GM12878 (cell line): ENCODE results near the gene SLC47A2. TPM values are rescaled to one million over a fixed set of nuclear protein-coding genes. Genes with fewer than 3 reads are reported as not detected.

Experiments
- ATAC-seq: fragments of 200-7000 bp; cut with Tn5 transposase; 3 replicates; pipeline ENCODE4 v1.9.1; 2020; ENCODE audit warnings: mild to moderate bottlenecking, moderate library complexity
- BruUV-seq: library from RNA; stranded (reverse); fragments of 400-500 nt; replicated peaks from 2 replicates; lab custom pipeline; 2021; lab: Mats Ljungman, UMichigan
- CTCF ChIA-PET: fragments of 300-600 bp; sonication (Branson Sonifier 250); formaldehyde crosslinking; extraction: SDS; loops from one replicate; lab custom pipeline; 2021; ENCODE audit warnings: inconsistent platforms; lab: Yijun Ruan, JAX
- POLR2A ChIA-PET: fragments of 350-600 bp; formaldehyde crosslinking; extraction: SDS; loops from one replicate; lab custom pipeline; 2021; ENCODE audit warnings: inconsistent platforms; lab: Charles Lee
- RAD21 ChIA-PET: fragments of 300-600 bp; sonication (Branson Sonifier 250); formaldehyde crosslinking; loops from one replicate; lab custom pipeline; 2023; ENCODE audit warnings: antibody characterized with exemption; ENCODE audit not compliant: unreplicated experiment; lab: Charles Lee
- SMC1A ChIA-PET: fragments of 300-600 bp; sonication (Branson Sonifier 250); formaldehyde crosslinking; loops from one replicate; lab custom pipeline; 2023; ENCODE audit not compliant: unreplicated experiment, uncharacterized antibody; lab: Charles Lee
- DNase-seq: peaks from one replicate; pipeline ENCODE4 v3.0.0-alpha.2; 2011; ENCODE audit warnings: low read depth, low spot score
- FAIRE-seq: peaks from 3 replicates; lab custom pipeline; 2011; peaks lifted over from hg19 to GRCh38; lab: Jason Lieb, UNC
- H2AFZ ChIP-seq: 2 replicates; pipeline ENCODE4 v1.6.0; 2011; ENCODE audit warnings: low read depth, low read length, control low read depth; ENCODE audit not compliant: control insufficient read depth
- H3K27ac ChIP-seq: 2 replicates; pipeline ENCODE4 v1.5.1; 2011; ENCODE audit warnings: control low read depth; ENCODE audit not compliant: control insufficient read depth, insufficient read depth
- H3K27me3 ChIP-seq, 2 experiments: replicated peaks in 1 of 2; 2 replicates each; pipeline versions ENCODE4 v1.6.0 to v1.6.1; 2011; ENCODE audit warnings: low read length in 1 of 2; ENCODE audit not compliant: control insufficient read depth in 2 of 2, insufficient read depth in 2 of 2
- H3K36me3 ChIP-seq, 2 experiments: 2 replicates each; pipeline ENCODE4 v1.5.1; 2011; ENCODE audit warnings: low read length in 1 of 2; ENCODE audit not compliant: control insufficient read depth in 2 of 2, insufficient read depth in 2 of 2
- H3K4me1 ChIP-seq: 2 replicates; pipeline ENCODE4 v1.6.1; 2011; ENCODE audit warnings: mild to moderate bottlenecking, low read length, moderate library complexity, mixed read lengths; ENCODE audit not compliant: control insufficient read depth, insufficient read depth
- H3K4me2 ChIP-seq: 2 replicates; pipeline ENCODE4 v1.6.0; 2011; ENCODE audit warnings: control low read depth; ENCODE audit not compliant: control insufficient read depth, insufficient read depth
- H3K4me3 ChIP-seq: fragments of 200-600 bp; sonication (generic); 2 replicates; pipeline ENCODE4 v1.5.1; 2016
- H3K79me2 ChIP-seq: 2 replicates; pipeline ENCODE4 v1.6.0; 2011; ENCODE audit warnings: low read length; ENCODE audit not compliant: control insufficient read depth, insufficient read depth
- H3K9ac ChIP-seq: 2 replicates; pipeline ENCODE4 v1.8.0; 2011; ENCODE audit warnings: low read length, control low read depth, mixed read lengths; ENCODE audit not compliant: control insufficient read depth, insufficient read depth
- H3K9me3 ChIP-seq: replicated peaks from 3 replicates; pipeline ENCODE4 v1.5.1; 2011; ENCODE audit warnings: mild to moderate bottlenecking, low read length; ENCODE audit not compliant: control insufficient read depth, insufficient read depth
- H4K20me1 ChIP-seq: 2 replicates; pipeline ENCODE4 v1.6.0; 2011; ENCODE audit not compliant: control insufficient read depth, insufficient read depth
- BHLHE40 ChIP-seq, 2 experiments: fragments of 450-650 bp in 1 of 2; IDR thresholded peaks; 2 replicates each; pipeline ENCODE4 v1.6.1; 2011 to 2017; ENCODE audit warnings: low read depth in 2 of 2, borderline replicate concordance in 1 of 2, improper control_type of control experiment in 1 of 2, low read length in 1 of 2, mild to moderate bottlenecking in 1 of 2
- CREM ChIP-seq: IDR thresholded peaks from 2 replicates; pipeline ENCODE4 v1.6.1; 2014; ENCODE audit warnings: antibody characterized with exemption, low read depth
- MEF2B ChIP-seq: fragments of 450-650 bp; IDR thresholded peaks from 2 replicates; pipeline ENCODE4 v1.6.1; 2018; ENCODE audit warnings: mild to moderate bottlenecking, moderate library complexity; ENCODE audit not compliant: partially characterized antibody, poor library complexity, severe bottlenecking
- MTA2 ChIP-seq: fragments of 450-650 bp; IDR thresholded peaks from 2 replicates; pipeline ENCODE4 v1.6.1; 2016; ENCODE audit warnings: low read depth, mild to moderate bottlenecking, moderate library complexity
- NFYA ChIP-seq: IDR thresholded peaks from 2 replicates; pipeline ENCODE4 v1.6.1; 2011; ENCODE audit warnings: low read depth, mild to moderate bottlenecking, low read length, improper control_type of control experiment, borderline replicate concordance
- RB1 ChIP-seq: fragments of 450-650 bp; formaldehyde crosslinking; IDR thresholded peaks from 2 replicates; pipeline ENCODE4 v1.6.1; 2017; ENCODE audit warnings: mild to moderate bottlenecking, borderline replicate concordance
- YY1 ChIP-seq: IDR thresholded peaks from 2 replicates; pipeline ENCODE4 v1.6.1; 2011; ENCODE audit warnings: low read depth, mild to moderate bottlenecking, low read length
- WGBS: methylation state at CpG from one replicate; pipeline ENCODE4 v1.1.6; 2016; ENCODE audit warnings: low lambda C conversion rate; ENCODE audit not compliant: insufficient replicate concordance, insufficient coverage; ENCODE audit errors: missing lambda C conversion rate; 5-methylcytosine and 5-hydroxymethylcytosine counted together
- in situ Hi-C: fragments of 300-500 bp; cut with MboI; formaldehyde crosslinking; loops from 9 replicates; pipeline ENCODE4 v1.14.3; 2018; ENCODE audit warnings: mixed read lengths
- intact Hi-C: fragments of 100-400 bp; cut with micrococcal nuclease; formaldehyde crosslinking; loops from one replicate; pipeline ENCODE4 v1.14.2; 2022; ENCODE audit not compliant: unreplicated experiment
- polyA plus RNA-seq, 11 experiments: library from polyadenylated mRNA; depleted of rRNA in 4 of 11; unstranded in 6 of 11; stranded (reverse) in 5 of 11; fragments of >200 nt; fragmentation: Nextera tagmentation in 4 of 11; fragmentation: Illumina TruSeq in 1 of 11; extraction: Ambion mirVana in 4 of 11; extraction: Trizol in 1 of 11; gene quantifications; 1 replicate in 1 of 11; 2 replicates in 10 of 11; pipeline versions ENCODE4 v1.2.1 to v1.2.3, GENCODE V29; 2011 to 2016; ENCODE audit warnings: inconsistent platforms in 2 of 11, missing spikeins in 2 of 11, low read depth in 1 of 11
- total RNA-seq, 4 experiments: library from RNA; depleted of rRNA in 3 of 4; stranded (reverse); fragments of >200 nt in 3 of 4; fragmentation: Illumina TruSeq in 1 of 4; extraction: Trizol in 1 of 4; gene quantifications; 2 replicates each; pipeline versions ENCODE4 v1.2.1 to v1.2.3, GENCODE V29; 2013 to 2021
- TF ChIP-seq, protein P1 (sequence below): fragments of 450-650 bp; formaldehyde crosslinking; IDR thresholded peaks from 2 replicates; pipeline ENCODE4 v1.5.0; 2022; ENCODE audit warnings: mild to moderate bottlenecking, missing genetic modification characterization
- TF ChIP-seq, protein P2 (sequence below): fragments of 450-650 bp; IDR thresholded peaks from 2 replicates; pipeline ENCODE4 v1.6.1; 2016; ENCODE audit warnings: mild to moderate bottlenecking, moderate library complexity, borderline replicate concordance

SLC47A2 gene
- total and polyA plus RNA-seq, 10 of the 15 experiments (the other 5 are each of a cell fraction or from before 2014, with no cell fraction given) = not detected

DNA sequence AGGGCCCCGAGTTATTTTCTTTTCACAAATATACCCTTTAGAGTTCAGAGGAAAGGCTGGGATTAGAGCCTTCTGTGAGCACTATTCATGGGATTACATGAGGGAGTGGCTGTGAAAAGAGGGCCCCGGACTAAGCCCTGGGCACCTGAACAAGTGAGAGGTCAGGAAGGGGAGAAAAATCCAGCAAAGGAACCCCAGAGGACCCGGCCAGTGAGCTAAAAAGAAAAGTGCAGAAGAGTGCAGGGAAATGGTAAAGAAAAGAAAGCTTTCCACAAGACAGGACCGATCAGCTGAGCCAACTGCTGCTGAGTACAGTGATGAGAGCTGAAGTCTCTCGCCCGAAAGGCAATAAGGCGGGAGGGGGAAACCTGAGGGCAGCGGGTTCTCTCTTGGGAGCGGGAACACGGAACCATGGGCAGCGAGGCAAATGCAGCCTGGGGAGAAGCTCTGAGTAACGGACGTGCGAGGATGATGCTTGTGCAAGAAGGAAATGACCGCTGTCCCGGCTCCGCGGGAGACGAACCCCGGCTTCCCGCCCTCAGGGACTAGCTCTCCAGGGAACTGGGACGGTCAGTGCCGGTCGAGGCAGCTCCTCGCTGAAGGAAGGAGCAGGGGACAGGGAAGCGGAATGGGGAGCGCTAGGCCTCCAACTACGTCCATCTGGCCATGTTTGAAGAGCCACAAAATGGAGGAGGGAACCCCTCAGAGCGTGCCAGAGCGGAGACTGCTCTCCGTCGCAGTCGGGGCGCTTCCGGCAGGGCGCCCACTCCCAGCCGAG lies 68.5 kb downstream of the SLC47A2 start:
- Histone ChIP-seq H3K27me3 (no peaks in the 10 kb centered on the region), H2AFZ (peak overlapping the region; percentile 97), H3K9ac (peak overlapping the region; percentile 71), H3K4me3 (peak overlapping the region; percentile 65), H3K36me3 (no peaks in the 10 kb centered on the region), H3K4me1 (peaks cover 8% of the 10 kb centered on the region; the same call in 1 of the 2 replicates), H3K27ac (peak overlapping the region; percentile 74), H4K20me1 (no peaks in the 10 kb centered on the region), H3K4me2 (peak overlapping the region; percentile 96), H3K9me3 (no peaks in the 10 kb centered on the region; the same call in 2 of the 3 replicates), H3K79me2 (peaks cover 8% of the 10 kb centered on the region)
- DNase-seq = peak; percentile 9
- ChIA-PET CTCF (interaction anchor here (0.6 to 2.9 kb wide), 15 partner anchors 12 to 467 kb away, joined by 3 to 19 read pairs (median 4); partner anchors contain the start of gene B9D1), RAD21 (interaction anchor here (0.9 to 1.7 kb wide), 5 partner anchors 17 to 285 kb away, joined by 3 to 6 read pairs (median 4); partner anchors contain the start of genes B9D1 and MAPK7), POLR2A (interaction anchor here (1.2 to 1.6 kb wide), 2 partner anchors 9 to 270 kb away, joined by 3 read pairs; partner anchors contain the start of gene MAPK7), SMC1A (interaction anchor here (1.0 to 2.2 kb wide), 11 partner anchors 12 to 270 kb away, joined by 3 to 8 read pairs (median 5); partner anchors contain the start of gene MAPK7)
- TSS peak; percentile 90 for BruUV-seq
- peak; percentile 59 for FAIRE-seq
- in situ Hi-C loops = no loop called here
- intact Hi-C loops = loop anchor here (5.0 to 10.0 kb wide), 3 partner anchors 119 to 283 kb away; partner anchors contain the start of gene B9D1
- WGBS = 1% methylated on average over 37 of the region's 37 CpGs
- peak; percentile 60 for ATAC-seq
- TF ChIP-seq, protein P1, sequence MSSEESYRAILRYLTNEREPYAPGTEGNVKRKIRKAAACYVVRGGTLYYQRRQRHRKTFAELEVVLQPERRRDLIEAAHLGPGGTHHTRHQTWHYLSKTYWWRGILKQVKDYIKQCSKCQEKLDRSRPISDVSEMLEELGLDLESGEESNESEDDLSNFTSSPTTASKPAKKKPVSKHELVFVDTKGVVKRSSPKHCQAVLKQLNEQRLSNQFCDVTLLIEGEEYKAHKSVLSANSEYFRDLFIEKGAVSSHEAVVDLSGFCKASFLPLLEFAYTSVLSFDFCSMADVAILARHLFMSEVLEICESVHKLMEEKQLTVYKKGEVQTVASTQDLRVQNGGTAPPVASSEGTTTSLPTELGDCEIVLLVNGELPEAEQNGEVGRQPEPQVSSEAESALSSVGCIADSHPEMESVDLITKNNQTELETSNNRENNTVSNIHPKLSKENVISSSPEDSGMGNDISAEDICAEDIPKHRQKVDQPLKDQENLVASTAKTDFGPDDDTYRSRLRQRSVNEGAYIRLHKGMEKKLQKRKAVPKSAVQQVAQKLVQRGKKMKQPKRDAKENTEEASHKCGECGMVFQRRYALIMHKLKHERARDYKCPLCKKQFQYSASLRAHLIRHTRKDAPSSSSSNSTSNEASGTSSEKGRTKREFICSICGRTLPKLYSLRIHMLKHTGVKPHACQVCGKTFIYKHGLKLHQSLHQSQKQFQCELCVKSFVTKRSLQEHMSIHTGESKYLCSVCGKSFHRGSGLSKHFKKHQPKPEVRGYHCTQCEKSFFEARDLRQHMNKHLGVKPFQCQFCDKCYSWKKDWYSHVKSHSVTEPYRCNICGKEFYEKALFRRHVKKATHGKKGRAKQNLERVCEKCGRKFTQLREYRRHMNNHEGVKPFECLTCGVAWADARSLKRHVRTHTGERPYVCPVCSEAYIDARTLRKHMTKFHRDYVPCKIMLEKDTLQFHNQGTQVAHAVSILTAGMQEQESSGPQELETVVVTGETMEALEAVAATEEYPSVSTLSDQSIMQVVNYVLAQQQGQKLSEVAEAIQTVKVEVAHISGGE (CRISPR knock-in tag) = peak; percentile 80
- TF ChIP-seq MTA2 (0 out of 2 replicates have a peak, but pooled peaks have one; percentile 11), MEF2B (peak; percentile 84), RB1 (peak; percentile 61; the same call in 1 of the 2 replicates), NFYA (no peak), YY1 (peak; percentile 88), BHLHE40 (IDR thresholded peaks at IDR 0.05; ENCODE audit: borderline replicate concordance in 1 of 2, low read depth in 2 of 2, low read length in 1 of 2) (peak in 1 of 2 experiments; percentile 5; a peak in 1 of 4 replicates), CREM (peak; percentile 26; the same call in 1 of the 2 replicates)
- TF ChIP-seq, protein P2, sequence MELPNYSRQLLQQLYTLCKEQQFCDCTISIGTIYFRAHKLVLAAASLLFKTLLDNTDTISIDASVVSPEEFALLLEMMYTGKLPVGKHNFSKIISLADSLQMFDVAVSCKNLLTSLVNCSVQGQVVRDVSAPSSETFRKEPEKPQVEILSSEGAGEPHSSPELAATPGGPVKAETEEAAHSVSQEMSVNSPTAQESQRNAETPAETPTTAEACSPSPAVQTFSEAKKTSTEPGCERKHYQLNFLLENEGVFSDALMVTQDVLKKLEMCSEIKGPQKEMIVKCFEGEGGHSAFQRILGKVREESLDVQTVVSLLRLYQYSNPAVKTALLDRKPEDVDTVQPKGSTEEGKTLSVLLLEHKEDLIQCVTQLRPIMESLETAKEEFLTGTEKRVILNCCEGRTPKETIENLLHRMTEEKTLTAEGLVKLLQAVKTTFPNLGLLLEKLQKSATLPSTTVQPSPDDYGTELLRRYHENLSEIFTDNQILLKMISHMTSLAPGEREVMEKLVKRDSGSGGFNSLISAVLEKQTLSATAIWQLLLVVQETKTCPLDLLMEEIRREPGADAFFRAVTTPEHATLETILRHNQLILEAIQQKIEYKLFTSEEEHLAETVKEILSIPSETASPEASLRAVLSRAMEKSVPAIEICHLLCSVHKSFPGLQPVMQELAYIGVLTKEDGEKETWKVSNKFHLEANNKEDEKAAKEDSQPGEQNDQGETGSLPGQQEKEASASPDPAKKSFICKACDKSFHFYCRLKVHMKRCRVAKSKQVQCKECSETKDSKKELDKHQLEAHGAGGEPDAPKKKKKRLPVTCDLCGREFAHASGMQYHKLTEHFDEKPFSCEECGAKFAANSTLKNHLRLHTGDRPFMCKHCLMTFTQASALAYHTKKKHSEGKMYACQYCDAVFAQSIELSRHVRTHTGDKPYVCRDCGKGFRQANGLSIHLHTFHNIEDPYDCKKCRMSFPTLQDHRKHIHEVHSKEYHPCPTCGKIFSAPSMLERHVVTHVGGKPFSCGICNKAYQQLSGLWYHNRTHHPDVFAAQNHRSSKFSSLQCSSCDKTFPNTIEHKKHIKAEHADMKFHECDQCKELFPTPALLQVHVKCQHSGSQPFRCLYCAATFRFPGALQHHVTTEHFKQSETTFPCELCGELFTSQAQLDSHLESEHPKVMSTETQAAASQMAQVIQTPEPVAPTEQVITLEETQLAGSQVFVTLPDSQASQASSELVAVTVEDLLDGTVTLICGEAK = peak; percentile 69
